Caki2 (cell line): ENCODE data around the gene TFAP2A. TPM values are rescaled to one million over a fixed set of nuclear protein-coding genes. Genes with fewer than 3 reads are reported as not detected.

ENCODE experiments used
- DNase-seq: peaks from one replicate; pipeline ENCODE4 v3.0.0-alpha.2; 2015; ENCODE audit warnings: low read depth
- in situ Hi-C: cut with HindIII; loops from 2 replicates; pipeline ENCODE4 v1.10.0; 2016; ENCODE audit warnings: low sequenced_read_pairs, low pct_unique_long_range_greater_than_20kb, mixed read lengths
- total RNA-seq: library from RNA; depleted of rRNA; stranded (reverse); fragments of >200 nt; shearing (Covaris generic); gene quantifications from 2 replicates; pipeline ENCODE4 v1.2.3, GENCODE V29; 2014; ENCODE audit warnings: low replicate concordance

The TFAP2A gene
- total RNA-seq, 1 experiment from 2014 or later, result 4.2 TPM

DNA sequence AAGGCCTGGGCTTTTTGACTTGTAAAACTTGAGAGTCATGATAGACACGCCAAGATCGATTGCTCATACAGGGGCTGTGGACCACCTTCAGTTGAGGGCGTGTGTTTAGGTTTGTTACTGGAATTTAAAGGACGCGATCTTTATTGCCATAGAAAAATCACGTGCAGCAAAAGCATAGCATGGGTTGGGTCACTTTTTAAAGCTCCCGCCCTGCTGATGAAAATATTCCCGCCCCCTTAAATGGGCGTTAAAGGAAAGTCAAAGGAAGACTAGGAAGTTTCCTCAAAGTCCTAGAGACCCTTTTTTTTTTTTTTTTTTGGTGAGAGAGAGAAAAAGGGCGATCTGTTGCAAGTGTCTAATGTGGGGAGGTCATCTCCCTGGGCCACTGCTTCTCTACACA, 23.1 kb downstream of the TFAP2A start:
- no peak for DNase-seq
- in situ Hi-C loops, result no loop called here

- DNase-seq, result no peak
- in situ Hi-C loops, result no loop called here
These were observed 23.6 kb downstream of the TFAP2A start for GRCh38 chr6:10391299-10391630.

DNA sequence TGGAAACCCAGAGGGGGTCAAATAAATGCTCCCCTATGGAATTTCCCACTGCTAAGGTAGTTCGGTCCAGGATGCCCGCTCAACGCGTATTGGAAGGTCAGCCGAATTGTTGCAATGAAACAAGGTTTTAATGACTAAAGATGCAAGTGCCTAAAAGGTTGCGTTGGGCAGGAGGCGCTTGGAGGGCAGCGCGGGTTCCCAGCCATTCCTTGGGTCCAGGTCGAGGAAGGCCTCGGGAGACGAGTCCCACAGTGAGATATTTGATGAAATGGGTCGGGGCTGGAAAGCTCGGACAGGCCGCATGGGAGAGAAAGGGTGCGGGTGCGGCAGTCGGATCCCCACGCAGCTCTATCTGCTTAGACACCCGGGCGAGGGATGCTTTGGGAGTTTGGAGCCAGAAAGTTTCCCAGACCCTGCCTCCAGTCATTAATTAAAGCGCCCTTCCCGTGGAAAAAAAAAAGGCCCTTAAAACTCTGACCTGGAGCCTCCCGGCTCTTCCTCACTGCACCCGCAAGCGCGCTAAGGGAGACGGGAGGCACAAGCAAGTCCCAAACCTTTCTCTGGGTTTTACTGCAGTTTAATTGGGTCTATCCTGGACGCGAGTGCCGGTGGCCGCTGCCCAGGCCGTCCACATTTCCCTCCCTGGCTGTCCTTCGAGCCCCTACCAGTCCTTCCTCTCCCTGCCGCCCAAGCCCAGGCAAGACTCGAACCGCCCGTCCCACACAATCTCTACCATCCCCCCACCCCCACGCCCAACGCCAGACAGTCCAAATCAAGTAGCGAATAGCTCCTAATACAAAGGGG, 24.2 kb downstream of the TFAP2A start:
- DNase-seq, result no peak
- in situ Hi-C loops, result no loop called here

- DNase-seq, result no peak
- in situ Hi-C loops, result no loop called here
These were observed 25.0 kb downstream of the TFAP2A start for GRCh38 chr6:10389739-10390494.

- in situ Hi-C loops, result no loop called here
- DNase-seq, result no peak
These were observed 27.9 kb downstream of the TFAP2A start for GRCh38 chr6:10386756-10387654.

GRCh38 chr6:10386220-10386619, 28.7 kb downstream of the TFAP2A start:
- no peak for DNase-seq
- in situ Hi-C loops, result no loop called here

- DNase-seq, result no peak
- in situ Hi-C loops, result no loop called here
These were observed 29.2 kb downstream of the TFAP2A start for GRCh38 chr6:10385524-10386132.

DNA sequence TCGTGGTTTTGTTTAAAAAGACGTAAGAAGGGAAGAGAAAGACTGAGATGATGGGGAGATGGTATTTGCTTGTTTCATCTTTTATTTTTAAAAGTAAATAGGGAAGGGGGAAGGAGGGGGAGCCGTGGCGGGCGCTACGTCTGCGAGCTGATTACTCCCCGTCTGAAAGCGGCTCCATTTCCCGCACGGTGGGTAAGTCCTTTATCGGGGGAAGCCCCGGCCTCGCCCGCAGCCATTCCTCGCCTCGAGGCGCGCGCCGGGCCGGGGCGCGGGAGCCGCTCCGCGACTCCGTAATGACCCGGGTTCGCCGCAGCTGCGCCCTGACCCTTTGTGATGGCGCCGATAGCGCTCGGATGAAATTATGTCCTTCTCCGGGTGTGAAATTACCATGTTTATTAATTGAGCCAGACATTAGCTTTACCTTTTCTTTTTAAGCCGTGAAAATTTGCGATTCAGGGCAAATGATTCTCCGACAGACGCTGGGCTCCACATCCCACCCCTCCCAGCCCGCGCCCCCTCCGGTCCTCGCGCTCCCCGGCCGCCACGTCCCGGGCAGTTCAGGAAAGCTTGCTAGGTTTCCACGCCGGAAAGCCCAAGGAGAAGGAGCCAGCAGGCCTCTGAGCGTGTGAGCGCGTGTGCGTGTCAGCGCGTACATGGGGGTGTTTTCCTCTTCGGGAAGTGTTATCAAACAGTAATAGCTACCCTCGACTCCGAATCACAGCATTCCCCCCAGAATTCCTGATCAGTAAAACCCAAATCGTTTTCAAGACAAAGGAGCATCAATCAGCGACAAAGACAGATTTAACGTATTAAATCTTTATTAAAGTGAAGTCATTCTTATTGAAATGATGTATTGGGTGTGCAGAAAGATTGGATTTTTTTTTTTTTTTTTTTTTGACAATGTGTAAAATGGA, 30.0 kb downstream of the TFAP2A start:
- in situ Hi-C loops, result no loop called here
- no peak for DNase-seq

GRCh38 chr6:10384091-10384609, 30.7 kb downstream of the TFAP2A start:
- in situ Hi-C loops, result no loop called here
- no peak for DNase-seq

DNA sequence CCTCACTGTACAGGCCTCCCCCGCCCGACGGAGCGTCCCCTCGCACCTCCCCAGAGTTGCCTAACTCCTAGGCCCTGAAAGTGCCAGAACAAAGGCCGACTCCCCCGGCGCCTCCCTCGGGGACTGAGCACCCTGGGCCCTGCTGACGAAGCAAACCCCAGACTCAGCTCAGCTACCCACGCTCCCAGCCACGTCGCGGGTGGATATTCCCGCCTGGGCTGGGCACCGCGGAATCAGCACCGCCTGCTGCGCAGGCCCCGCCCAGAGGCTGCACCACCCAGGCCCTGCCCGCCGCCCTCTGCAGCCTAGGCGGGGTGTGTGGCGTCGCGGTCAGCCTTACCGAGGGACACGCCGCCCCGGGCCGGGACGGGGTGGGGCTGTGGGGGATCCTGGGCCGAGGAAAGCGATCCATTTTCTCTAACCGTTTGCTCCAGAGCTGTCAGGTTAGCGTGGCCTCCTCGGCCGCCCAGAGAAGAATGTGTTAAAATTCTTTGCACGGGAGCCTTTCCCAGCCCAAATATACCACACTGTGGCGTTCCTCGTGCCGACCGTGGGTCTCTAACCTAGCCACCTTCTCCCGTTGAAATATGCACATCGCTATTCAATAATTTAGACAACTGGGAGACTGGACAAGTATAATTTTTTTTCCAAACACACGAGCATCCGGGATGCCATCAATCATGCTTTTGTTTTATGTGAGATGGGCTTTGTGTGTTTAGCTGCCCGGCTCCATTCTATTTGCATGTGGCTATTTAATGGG, 31.4 kb downstream of the TFAP2A start:
- in situ Hi-C loops, result no loop called here
- peak; percentile 71 for DNase-seq

DNA sequence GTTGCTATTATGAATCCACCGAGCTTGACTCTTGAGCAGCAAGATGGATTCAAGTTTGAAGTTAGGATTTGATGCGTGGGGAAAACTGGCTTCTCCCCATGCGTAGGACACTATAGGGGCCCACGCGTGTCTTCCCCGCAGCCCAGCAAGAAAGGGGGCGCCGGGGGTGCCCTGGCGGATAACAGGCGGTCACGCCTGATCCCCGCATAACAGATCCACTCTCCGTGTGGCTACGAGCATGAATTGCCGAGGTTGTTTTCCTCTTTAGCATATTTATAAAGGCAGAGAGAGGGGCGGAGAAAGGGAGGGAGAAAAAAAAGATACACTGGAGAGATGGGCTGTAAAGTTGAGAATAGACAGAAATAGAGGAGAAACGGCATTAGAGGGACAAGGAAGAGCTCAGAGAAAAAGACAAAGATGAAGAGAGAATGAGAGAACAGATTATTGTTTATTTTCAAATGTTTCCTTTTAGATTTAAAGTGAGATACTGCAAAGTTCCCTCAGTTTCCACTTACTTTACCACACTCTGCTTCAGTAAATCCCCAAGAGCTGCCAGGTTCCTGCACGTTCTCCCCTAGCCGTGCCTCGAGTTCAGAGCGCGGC, 32.0 kb downstream of the TFAP2A start:
- in situ Hi-C loops, result no loop called here
- no peak for DNase-seq

DNA sequence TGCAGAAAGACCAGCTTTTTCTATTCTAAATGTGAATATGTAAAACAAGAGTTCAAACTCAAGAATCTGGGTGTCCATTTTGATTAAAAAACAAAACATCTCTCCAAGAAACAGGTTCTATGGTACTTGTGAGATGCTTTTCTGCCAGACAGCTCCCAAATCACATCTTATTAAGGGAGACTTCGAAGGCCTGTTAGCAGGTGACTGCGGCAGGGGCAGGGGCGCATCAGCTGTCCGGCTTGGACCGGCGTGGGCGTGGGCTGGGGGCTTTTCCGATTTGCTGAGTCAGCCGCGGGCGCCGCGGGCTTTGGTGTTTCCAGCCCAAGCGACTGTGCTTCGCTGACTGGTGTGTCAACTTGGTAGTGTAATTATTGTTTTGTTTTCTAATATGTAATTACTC, 32.6 kb downstream of the TFAP2A start:
- DNase-seq, result no peak
- in situ Hi-C loops, result no loop called here

- in situ Hi-C loops, result no loop called here
- DNase-seq, result no peak
These were observed 33.1 kb downstream of the TFAP2A start for GRCh38 chr6:10381830-10382208.

DNA sequence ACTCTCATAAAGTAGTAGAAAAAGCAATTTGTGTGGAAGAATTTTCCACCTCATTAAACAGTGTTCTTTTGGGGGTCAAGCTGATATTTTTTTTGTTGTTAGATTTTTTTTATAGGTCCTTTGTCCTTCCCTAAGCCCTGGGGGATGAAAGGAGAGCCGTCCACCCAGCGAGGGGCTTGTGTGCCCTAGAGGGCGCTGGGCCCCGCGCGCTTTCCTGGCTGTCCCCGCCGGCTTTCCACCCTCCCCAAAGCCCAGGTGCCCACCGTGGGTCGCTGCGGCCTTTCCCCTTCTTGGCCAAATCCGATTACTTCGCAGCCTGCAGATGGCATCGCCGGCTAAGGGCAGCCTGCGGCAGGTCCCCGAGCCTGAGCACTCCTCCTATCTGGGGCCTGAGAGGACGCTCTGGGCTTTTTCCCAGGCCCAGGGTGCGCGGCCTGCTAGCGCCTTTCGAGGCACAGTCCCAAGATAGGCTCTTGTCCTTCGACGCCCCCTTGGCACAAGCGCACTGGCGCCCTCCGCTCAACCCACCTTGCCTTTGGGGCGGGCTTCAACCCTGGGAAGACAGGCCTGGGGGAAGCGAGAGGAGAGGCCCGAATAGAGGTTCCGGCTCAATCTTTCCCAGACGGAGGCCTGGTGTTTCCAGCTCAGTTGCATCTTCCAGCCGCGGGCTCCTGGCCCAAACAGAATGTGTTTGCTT, 33.6 kb downstream of the TFAP2A start:
- no peak for DNase-seq

DNA sequence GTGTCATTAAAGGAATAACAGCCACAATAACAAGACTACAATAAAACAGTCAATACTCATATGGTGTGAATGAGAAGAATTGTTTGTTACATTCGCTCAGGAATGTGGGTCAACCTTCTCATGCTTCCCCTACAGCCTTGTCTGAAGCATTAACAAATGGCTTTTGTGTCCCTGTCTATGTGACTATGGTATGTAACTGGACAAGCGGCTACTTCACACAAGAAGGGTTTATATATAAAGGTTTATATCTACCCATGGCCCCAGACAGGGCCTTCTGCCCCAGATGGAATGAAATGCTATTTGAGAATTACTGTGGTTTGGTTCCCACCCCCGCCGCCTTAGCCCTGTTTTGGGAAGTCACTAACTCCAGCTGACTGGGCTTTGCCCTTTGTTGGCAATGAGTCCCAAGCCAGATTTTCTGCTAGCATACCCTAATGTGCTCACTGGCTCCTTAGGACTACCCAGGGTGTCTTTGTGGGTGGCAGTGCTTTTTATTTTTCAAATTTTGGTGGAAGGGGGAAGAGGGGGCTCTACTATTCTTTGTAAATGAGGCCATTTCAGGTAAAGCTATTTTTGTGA, 39.4 kb downstream of the TFAP2A start:
- in situ Hi-C loops, result no loop called here
- no peak for DNase-seq

More for the DNA sequence above, 33.6 kb downstream of the TFAP2A start:
- in situ Hi-C loops, result no loop called here
